H7 (cell line): ENCODE data around the gene AHCY. TPM values are rescaled to one million over a fixed set of nuclear protein-coding genes. Genes with fewer than 3 reads are reported as not detected.
"Not testable (repeated sequence)": the region's sequence is repeated elsewhere in the genome, so short reads cannot be mapped to it uniquely, and the experiment has no call there.

Experiments
- DNase-seq: peaks from one replicate; pipeline ENCODE4 v3.0.0; 2012
- H3K27me3 ChIP-seq: 2 replicates; pipeline ENCODE4 v1.6.0; 2011; ENCODE audit warnings: mild to moderate bottlenecking, low read length; ENCODE audit not compliant: control insufficient read depth, insufficient read depth
- H3K36me3 ChIP-seq: replicated peaks from 2 replicates; pipeline ENCODE4 v1.5.1; 2011; ENCODE audit warnings: low read length; ENCODE audit not compliant: control insufficient read depth, insufficient read depth
- H3K4me3 ChIP-seq: 2 replicates; pipeline ENCODE4 v1.5.1; 2011; ENCODE audit warnings: low read depth, mild to moderate bottlenecking, control low read depth, low read length, moderate library complexity; ENCODE audit not compliant: insufficient read depth
- total RNA-seq: library from RNA; depleted of rRNA; stranded (reverse); fragments of >200 nt; shearing (Covaris generic); gene quantifications from 2 replicates; pipeline ENCODE4 v1.2.3, GENCODE V29; 2014

Gene AHCY
- total RNA-seq, 1 experiment from 2014 or later, result 361 TPM

DNA sequence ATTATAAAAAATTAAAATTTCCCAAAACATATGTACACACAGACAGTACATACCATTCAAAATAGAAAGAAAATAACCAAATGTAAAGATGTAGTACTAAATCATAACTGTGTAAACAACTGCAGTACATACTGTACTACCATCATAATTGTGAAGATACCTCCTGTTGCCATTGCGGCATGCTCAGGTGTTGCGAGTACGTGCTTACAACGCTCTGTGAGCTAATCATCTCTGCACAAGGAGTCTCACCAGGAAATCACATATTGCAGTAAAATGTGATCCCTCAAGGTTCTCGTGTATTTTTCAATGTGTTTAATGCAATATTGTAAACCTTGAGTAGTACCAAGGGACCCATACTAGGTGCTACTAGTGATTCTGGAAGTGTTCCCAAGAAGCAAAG is 39.0 kb downstream of the AHCY start:
- Histone ChIP-seq H3K4me3 (no peak overlapping the region), H3K36me3 (no peaks in the 10 kb centered on the region), H3K27me3 (no peaks in the 10 kb centered on the region)
- no peak for DNase-seq

DNA sequence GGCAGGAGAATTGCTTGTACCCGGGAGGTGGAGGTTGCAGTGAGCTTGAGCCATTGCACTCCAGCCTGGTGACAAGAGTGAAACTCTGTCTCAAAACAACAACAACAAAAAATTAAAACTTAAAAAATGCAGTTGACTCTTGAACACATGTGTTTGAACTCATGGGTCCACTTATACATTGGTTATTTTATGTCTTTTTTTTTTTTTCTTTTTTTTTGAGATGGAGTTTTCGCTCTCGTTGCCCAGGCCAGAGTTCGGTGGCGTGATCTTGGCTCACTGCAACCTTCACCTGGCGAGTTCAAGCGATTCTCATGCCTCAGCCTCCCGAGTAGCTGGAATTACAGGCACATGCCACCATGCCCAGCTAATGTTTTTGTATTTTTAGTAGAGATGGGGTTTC is 39.7 kb downstream of the AHCY start:
- not testable (repeated sequence) for H3K4me3 ChIP-seq, H3K36me3 ChIP-seq, H3K27me3 ChIP-seq, DNase-seq

GRCh38 chr20:34262488-34263288 is 40.5 kb downstream of the AHCY start:
- no peaks in the 10 kb centered on the region for H3K27me3 ChIP-seq
- no peak overlapping the region for H3K4me3 ChIP-seq
- no peaks in the 10 kb centered on the region for H3K36me3 ChIP-seq
- no peak for DNase-seq

GRCh38 chr20:34260208-34260942 is 42.8 kb downstream of the AHCY start:
- DNase-seq, result no peak
- H3K36me3 ChIP-seq, result no peaks in the 10 kb centered on the region

GRCh38 chr20:34256629-34257124 is 46.5 kb downstream of the AHCY start:
- no peaks in the 10 kb centered on the region for H3K36me3 ChIP-seq
- no peak for DNase-seq
- no peak overlapping the region for H3K4me3 ChIP-seq
- H3K27me3 ChIP-seq, result no peaks in the 10 kb centered on the region

More at GRCh38 chr20:34260208-34260942, 42.8 kb downstream of the AHCY start:
- no peak overlapping the region for H3K4me3 ChIP-seq
- H3K27me3 ChIP-seq, result no peaks in the 10 kb centered on the region

DNA sequence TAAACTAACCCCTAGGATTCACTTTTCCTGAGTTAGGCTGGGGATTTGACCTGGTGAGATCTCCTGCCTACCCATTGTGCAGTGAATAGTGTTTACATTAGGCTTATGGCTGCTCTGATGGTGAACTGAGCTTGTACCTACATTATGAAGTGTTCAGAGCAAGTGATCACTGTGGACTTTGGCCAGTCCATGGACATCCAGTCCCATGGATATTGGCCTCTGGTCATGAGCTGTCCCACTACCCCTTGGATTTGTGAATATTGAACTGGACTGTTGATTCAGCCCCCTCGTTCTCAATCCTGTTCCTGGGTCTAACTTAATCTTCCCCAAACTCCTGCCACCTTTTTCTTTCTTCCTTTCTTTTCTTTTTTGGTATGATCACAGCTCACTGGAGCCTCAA is 48.2 kb downstream of the AHCY start:
- no peak for DNase-seq
- no peaks in the 10 kb centered on the region for H3K27me3 ChIP-seq
- no peaks in the 10 kb centered on the region for H3K36me3 ChIP-seq
- no peak overlapping the region for H3K4me3 ChIP-seq

DNA sequence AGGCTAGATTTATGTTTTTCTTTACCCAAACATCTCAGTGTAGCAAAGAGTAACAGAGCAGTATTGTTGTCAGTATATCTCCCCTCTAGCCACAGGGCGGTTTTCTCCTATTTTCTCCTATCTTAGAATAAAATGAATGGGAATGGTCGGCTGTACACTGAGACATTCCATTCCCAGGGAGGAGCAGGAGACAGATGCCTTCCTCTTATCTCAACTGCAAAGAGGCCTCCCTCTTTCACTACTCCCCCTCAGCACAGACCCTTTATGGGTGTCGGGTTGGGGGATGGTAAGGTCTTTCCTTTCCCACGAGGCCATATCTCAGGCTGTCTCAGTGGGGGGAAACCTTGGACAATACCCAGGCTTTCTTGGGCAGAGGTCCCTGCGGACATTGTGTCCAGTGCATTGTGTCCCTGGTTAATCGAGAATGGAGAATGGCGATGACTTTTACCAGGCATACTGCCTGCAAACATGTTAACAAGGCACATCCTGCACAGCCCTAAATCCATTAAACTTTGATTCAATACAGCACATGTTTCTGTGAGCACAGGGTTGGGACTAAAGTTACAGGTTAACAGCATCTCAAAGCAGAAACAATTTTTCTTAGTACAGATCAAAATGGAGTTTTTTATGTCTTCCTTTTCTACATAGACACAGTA is 50.6 kb downstream of the AHCY start:
- DNase-seq, result not testable (repeated sequence)

DNA sequence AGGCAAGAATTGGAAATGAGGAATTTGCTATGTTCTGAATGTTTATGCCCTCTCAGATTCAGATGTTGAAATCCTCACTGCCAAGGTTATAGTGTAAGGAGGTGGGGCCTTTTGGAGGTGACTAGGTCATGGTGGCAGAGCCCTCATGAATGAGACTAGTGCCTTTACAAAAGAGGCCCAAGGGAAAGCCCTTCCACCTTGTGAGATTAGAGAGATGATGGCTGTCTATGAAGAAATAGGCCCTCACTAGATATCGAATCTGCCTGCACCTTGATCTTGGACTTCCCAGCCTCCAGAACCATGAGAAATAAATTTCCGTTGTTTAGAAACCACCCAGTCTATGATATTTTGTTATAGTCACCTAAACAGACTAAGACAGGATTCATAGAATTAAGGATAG is 51.5 kb downstream of the AHCY start:
- H3K4me3 ChIP-seq, result no peak overlapping the region
- DNase-seq, result no peak
- H3K27me3 ChIP-seq, result no peaks in the 10 kb centered on the region
- H3K36me3 ChIP-seq, result no peaks in the 10 kb centered on the region

More for the DNA sequence above, 50.6 kb downstream of the AHCY start:
- H3K27me3 ChIP-seq, H3K36me3 ChIP-seq, H3K4me3 ChIP-seq: not testable (repeated sequence)

GRCh38 chr20:34250005-34250404 is 53.1 kb downstream of the AHCY start:
- H3K4me3 ChIP-seq, result no peak overlapping the region
- H3K27me3 ChIP-seq, result no peaks in the 10 kb centered on the region
- H3K36me3 ChIP-seq, result no peaks in the 10 kb centered on the region
- no peak for DNase-seq

- Histone ChIP-seq H3K27me3 (no peaks in the 10 kb centered on the region), H3K36me3 (no peaks in the 10 kb centered on the region), H3K4me3 (no peak overlapping the region)
- DNase-seq, result no peak
These were observed 53.9 kb downstream of the AHCY start for GRCh38 chr20:34249291-34249690.

GRCh38 chr20:34246126-34246626 is 57.0 kb downstream of the AHCY start:
- DNase-seq, result no peak
- Histone ChIP-seq H3K4me3 (no peak overlapping the region), H3K36me3 (no peaks in the 10 kb centered on the region), H3K27me3 (no peaks in the 10 kb centered on the region)

- Histone ChIP-seq H3K36me3 (no peaks in the 10 kb centered on the region), H3K27me3 (no peaks in the 10 kb centered on the region), H3K4me3 (no peak overlapping the region)
- DNase-seq, result no peak
These were observed 59.8 kb downstream of the AHCY start for GRCh38 chr20:34243377-34243776.

DNA sequence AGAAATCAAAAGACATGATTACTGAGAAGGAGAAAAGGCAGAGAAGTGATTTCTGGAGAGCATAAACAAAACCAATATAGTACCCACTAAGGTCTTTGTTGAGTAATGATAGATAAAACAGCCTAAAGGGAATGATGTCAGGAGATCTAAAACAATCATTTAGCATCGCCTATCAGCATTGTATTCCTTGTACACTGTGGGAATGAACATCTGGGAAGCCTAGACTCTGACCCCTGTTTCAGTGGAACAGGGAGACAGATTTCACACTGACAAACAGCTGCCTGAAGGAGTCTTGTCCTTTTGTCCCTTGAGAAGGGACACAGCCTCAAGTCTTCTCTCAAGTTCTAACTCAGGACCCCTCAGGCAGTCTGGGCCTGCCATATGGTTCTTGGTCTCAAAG is 60.3 kb downstream of the AHCY start:
- no peak for DNase-seq
- Histone ChIP-seq H3K27me3 (no peaks in the 10 kb centered on the region), H3K4me3 (no peak overlapping the region)

GRCh38 chr20:34242015-34242414 is 61.1 kb downstream of the AHCY start:
- DNase-seq, H3K36me3 ChIP-seq, H3K4me3 ChIP-seq, H3K27me3 ChIP-seq: not testable (repeated sequence)

More for the DNA sequence above, 60.3 kb downstream of the AHCY start:
- no peaks in the 10 kb centered on the region for H3K36me3 ChIP-seq
